Measurements from ENCODE around the gene MAGEA10. TPM values are rescaled to one million over a fixed set of nuclear protein-coding genes. Genes with fewer than 3 reads are reported as not detected.

The MAGEA10 gene
- total and polyA plus RNA-seq, 2 of the 8 experiments (the other 6 are each of a cell fraction or from before 2014, with no cell fraction given): not detected

- no peak overlapping the region for H3K23ac ChIP-seq (ENCODE audit: insufficient read length)
- no peak overlapping the region for H3K27ac ChIP-seq (ENCODE audit: low read depth, low read length)
- H4K20me1 ChIP-seq (replicated peaks in 1 of 2; ENCODE audit: control insufficient read depth in 1 of 2, insufficient read depth in 2 of 2, low read length in 2 of 2): no peaks in the 10 kb centered on the region
- H3K27me3 ChIP-seq (replicated peaks in 1 of 4; ENCODE audit: control insufficient read depth in 3 of 4, extremely low read depth in 1 of 4, insufficient read depth in 3 of 4, low read length in 3 of 4): no peaks in the 10 kb centered on the region
- no peaks in the 10 kb centered on the region for H3K79me1 ChIP-seq (ENCODE audit: low read depth, low read length)
- DNase-seq (ENCODE audit: low read depth in 1 of 2, low spot score in 2 of 2): no peak
- H3K9ac ChIP-seq (replicated peaks in 1 of 4; ENCODE audit: extremely low read depth in 1 of 4, low read depth in 3 of 4, low read length in 3 of 4): no peak overlapping the region
- H2BK15ac ChIP-seq (ENCODE audit: low read length): no peak overlapping the region
- no peak overlapping the region for H2AK5ac ChIP-seq (ENCODE audit: low read depth, low read length)
- FAIRE-seq: no peak
- no peak overlapping the region for H3K4me2 ChIP-seq (ENCODE audit: insufficient read depth in 1 of 2, low read depth in 2 of 2, low read length in 2 of 2)
- H4K8ac ChIP-seq (ENCODE audit: extremely low read depth, insufficient read depth, low read length): no peak overlapping the region
- no peak for TF ChIP-seq SP2 (IDR thresholded peaks at IDR 0.05; ENCODE audit: low read length)
- no peak for TF ChIP-seq JUN (IDR thresholded peaks at IDR 0.05; ENCODE audit: low read depth, low read length)
- TF ChIP-seq CREB1 (IDR thresholded peaks at IDR 0.05): no peak
- no peak for TF ChIP-seq HDAC2 (IDR thresholded peaks at IDR 0.05; ENCODE audit: borderline replicate concordance in 1 of 2, low read depth in 2 of 2, low read length in 2 of 2)
- TF ChIP-seq, protein P1, sequence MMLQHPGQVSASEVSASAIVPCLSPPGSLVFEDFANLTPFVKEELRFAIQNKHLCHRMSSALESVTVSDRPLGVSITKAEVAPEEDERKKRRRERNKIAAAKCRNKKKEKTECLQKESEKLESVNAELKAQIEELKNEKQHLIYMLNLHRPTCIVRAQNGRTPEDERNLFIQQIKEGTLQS (IDR thresholded peaks at IDR 0.05; ENCODE audit: insufficient read depth, low read depth, low read length): no peak
- TF ChIP-seq GTF2F1 (IDR thresholded peaks at IDR 0.05; ENCODE audit: borderline replicate concordance, low read depth, low read length): no peak
- no peak for TF ChIP-seq ASH2L (IDR thresholded peaks at IDR 0.05; ENCODE audit: low read length)
- no peak for TF ChIP-seq RAD21 (IDR thresholded peaks at IDR 0.05 in 1 of 2, conservative IDR thresholded peaks at IDR 0.05 in 1 of 2; ENCODE audit: low read depth in 2 of 2, low read length in 2 of 2)
- ChIA-PET CTCF (ENCODE audit: partially characterized antibody) (no interaction called here), POLR2A (ENCODE audit: partially characterized antibody) (no interaction called here)
- H2BK20ac ChIP-seq (ENCODE audit: low read length): no peak overlapping the region
- H3K36me3 ChIP-seq (ENCODE audit: control insufficient read depth in 2 of 4, insufficient read depth in 4 of 4, low read length in 3 of 4): no peaks in the 10 kb centered on the region
- no peaks in the 10 kb centered on the region for H3K79me2 ChIP-seq (ENCODE audit: control insufficient read depth in 1 of 2, insufficient read depth in 2 of 2, low read length in 2 of 2)
- no peak overlapping the region for H2BK5ac ChIP-seq (ENCODE audit: low read depth, low read length)
- 100% methylated on average over 1 of the region's 2 CpGs; no CpG with 5 or more reads in 1 of the 2 experiments for whole genome bisulfite sequencing, 2 experiments (ENCODE audit: extremely low coverage in 1 of 2, insufficient coverage in 1 of 2, insufficient read length in 1 of 2, insufficient replicate concordance in 2 of 2, low coverage in 1 of 2, low lambda C conversion rate in 2 of 2, missing lambda C conversion rate in 1 of 2)
- H3K9me3 ChIP-seq (ENCODE audit: insufficient read depth in 2 of 2, low read depth in 1 of 2, low read length in 1 of 2): no peaks in the 10 kb centered on the region
- no peak overlapping the region for H3K4ac ChIP-seq (replicated peaks; ENCODE audit: insufficient read length, low read depth, low read length)
- H3K56ac ChIP-seq (replicated peaks; ENCODE audit: insufficient read length, low read depth, low read length): no peak overlapping the region
- H2AFZ ChIP-seq (ENCODE audit: low read length): no peak overlapping the region
- H3K23me2 ChIP-seq (ENCODE audit: low read depth, low read length): no peaks in the 10 kb centered on the region
- H3K14ac ChIP-seq (ENCODE audit: insufficient read length): no peak overlapping the region
- H2BK12ac ChIP-seq (ENCODE audit: low read depth, low read length): no peak overlapping the region
- no peak overlapping the region for H4K91ac ChIP-seq (replicated peaks; ENCODE audit: insufficient read length, low read length)
- no peaks in the 10 kb centered on the region for H3K4me1 ChIP-seq (replicated peaks in 1 of 4; ENCODE audit: control insufficient read depth in 3 of 4, insufficient read depth in 4 of 4, low read length in 3 of 4)
- H4K5ac ChIP-seq (ENCODE audit: insufficient read length, low read depth, low read length): no peak overlapping the region
- H2BK120ac ChIP-seq (replicated peaks; ENCODE audit: low read depth, low read length): no peak overlapping the region
- H3K18ac ChIP-seq (ENCODE audit: extremely low read depth, low read length): no peak overlapping the region
- no peak overlapping the region for H3K4me3 ChIP-seq (ENCODE audit: extremely low read depth in 1 of 4, insufficient read depth in 2 of 4, low read depth in 3 of 4, low read length in 4 of 4)
Measured at GRCh38 chrX:152157042-152157441, 18.7 kb upstream of the MAGEA10 start.

All from H1 (cell line).